Stimulated activated CD8-positive, alpha-beta memory T cell treated with anti-CD3 and anti-CD28 coated beads, Interleukin-12 subunit alpha, Interleukin-12 subunit beta, amount 100 ng/mL, for 1 hour (primary cell): ENCODE data around the gene POU6F2.
"Not testable (repeated sequence)": the region's sequence is repeated elsewhere in the genome, so short reads cannot be mapped to it uniquely, and the experiment has no call there.

Experiments used
- DNase-seq: peaks from one replicate; pipeline ENCODE4 v3.0.0-alpha.2; 2020; ENCODE audit warnings: low read depth

POU6F2 gene

DNA sequence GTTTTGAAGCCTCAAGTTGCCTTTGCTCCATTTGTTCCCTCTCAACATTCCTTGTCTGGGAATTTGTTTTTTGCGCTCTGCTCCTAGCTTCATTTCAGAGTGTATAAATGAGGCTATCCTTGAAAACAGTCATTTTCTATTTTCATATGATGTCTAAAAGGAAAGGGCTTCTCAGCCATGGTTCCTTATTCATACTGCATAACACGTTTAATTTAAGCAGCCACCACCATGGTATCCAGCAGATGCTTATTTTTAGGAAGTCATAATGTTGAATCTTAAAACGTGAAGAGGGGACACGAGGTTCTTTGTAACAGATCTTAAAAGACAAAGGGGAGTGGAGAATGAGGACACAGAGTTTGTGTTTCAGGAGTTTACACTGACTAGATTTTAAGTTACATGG, 14.5 kb downstream of the POU6F2 start:
- no peak for DNase-seq

DNA sequence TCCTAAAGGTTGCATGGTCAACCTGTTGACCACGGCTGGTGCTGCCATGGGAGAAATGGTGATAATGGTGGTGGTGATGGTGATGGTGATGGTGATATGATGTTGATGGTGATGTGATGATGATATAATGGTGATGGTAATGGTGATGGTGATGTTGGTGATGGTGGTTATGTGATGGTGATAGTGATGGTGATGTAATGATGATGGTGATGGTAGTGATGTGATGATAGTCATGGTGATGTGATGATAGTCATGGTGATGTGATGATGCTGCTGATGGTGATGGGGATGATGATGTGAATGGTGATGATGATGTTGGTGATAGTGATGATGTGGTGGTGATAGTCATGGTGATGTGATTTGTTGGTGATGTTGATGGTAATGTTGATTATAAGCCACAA, 23.9 kb downstream of the POU6F2 start:
- DNase-seq = no peak

DNA sequence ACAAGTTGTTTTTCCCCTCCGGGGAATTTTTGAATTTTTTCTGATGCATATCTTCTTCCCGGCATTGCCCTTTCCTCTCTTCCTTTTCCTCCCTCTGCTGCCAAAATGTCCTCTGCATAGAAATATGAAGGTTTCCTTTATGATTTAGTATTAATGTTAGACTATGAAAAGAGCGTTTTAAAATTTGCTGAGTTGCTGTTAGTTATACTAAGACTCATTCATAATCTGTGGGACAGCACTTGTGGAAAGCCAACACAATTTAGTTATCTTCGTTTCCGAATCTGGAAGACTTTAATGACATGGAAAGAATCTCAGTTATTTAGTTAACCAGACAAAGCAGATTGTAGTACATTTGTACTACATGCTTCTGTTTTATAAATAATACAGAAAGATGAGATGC, 25.0 kb downstream of the POU6F2 start:
- no peak for DNase-seq

DNA sequence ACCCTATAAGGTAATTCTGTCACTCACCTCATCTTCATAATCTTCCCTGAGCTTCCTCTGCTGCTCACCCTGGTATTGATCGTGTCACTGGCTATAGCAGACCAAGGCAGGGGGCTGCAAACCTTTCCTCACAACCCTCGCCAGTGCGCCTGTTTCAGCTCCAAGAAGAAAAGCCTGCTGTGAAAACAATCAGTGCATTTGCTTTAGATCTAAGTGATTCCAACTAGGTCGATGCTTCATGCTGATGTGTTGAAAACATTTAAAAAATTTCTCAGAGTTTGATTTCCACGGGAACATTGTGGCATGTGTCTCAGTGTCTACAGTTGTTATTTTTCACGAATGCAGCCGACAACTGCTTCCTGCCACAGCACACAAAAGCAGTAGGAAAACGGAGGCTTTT, 27.3 kb downstream of the POU6F2 start:
- DNase-seq = no peak

GRCh38 chr7:39005461-39005860, 27.8 kb downstream of the POU6F2 start:
- no peak for DNase-seq

DNA sequence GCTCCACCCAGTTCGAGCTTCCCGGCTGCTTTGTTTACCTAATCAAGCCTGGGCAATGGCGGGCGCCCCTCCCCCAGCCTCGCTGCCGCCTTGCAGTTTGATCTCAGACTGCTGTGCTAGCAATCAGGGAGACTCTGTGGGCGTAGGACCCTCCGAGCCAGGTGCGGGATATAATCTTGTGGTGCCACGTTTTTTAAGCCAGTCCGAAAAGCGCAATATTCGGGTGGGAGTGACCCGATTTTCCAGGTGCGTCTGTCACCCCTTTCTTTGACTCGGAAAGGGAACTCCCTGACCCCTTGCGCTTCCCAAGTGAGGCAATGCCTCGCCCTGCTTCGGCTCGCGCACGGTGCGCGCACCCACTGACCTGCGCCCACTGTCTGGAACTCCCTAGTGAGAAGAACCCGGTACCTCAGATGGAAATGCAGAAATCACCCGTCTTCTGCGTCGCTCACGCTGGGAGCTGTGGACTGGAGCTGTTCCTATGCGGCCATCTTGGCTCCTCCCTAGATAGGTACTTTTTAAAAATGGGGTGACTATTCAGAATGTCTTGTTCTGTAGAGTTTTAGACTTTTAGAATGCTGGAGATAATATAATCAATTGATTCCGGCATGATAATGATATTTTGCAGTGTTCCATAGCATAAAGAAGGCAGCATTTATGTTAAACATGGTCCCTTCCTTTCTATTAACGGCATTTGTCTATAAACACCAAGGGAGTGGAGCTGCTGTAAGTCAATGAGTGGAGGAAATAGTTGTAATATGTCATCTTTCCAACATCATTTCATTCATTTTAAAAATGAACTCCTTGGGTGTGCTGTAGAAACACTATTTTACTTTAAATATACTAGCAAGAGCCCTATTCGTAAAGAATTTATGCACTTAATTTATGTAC, 35.6 kb downstream of the POU6F2 start:
- not testable (repeated sequence) for DNase-seq

GRCh38 chr7:39016609-39017008, 38.9 kb downstream of the POU6F2 start:
- DNase-seq = no peak

GRCh38 chr7:39017369-39017915, 39.7 kb downstream of the POU6F2 start:
- DNase-seq = no peak

DNA sequence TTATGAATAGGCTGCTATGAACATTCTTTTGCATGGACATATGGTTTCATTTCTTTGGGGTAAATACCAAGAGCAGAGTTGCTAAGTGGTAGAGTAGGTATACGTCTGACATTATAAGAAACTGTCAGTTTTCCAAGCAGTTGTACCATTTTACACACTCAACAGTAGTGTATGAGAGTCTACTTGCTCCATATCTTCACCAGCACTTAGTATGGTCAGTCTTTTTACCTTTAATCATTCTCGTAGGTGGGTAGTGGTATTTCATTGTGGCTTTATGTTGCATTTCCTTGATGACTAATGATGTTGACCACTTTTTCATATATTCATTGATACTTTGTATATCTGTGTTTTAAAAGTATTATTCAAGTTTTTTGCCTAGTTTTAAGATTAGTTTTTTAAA, 45.1 kb downstream of the POU6F2 start:
- DNase-seq = no peak

DNA sequence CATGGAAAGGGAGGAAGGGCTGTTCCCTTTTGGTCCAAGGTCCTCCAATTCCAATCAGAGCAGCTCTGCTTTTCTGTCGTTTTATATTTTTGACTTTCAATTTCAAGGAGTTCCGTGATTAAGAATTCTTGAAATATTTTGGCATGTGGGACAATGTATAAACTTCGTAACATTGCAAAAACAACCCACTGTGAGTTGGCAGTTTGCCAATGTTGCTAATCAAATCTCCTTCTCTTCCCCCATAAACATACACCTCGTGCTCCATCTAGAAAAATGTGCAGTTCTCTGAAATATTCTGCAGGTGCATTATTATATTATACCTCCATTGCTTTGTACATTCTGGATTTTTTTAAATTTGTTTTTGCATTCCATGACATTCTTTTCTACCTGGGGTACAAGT, 49.8 kb downstream of the POU6F2 start:
- DNase-seq = no peak

- no peak for DNase-seq
These were observed 56.3 kb downstream of the POU6F2 start for GRCh38 chr7:39033885-39034624.

DNA sequence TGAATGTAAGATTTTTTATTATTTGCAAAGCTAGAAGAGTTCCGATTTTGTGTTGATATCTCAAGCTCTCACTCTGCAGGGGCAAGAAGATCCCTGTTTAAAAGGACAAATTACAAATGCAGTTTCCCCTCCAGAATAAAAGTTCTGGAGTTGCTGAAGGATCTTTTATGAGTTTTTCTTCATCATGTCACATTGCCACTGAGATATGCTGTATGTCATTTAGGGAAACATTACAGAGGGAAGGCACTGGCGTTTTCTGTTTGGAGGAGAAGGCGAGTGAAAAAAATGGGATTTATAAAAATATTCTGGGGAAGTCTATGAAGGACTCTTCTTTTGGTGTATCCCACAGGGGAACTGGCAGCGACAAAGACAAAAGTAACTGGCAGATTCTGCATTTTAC, 57.4 kb downstream of the POU6F2 start:
- DNase-seq = no peak

GRCh38 chr7:39035903-39036302, 58.2 kb downstream of the POU6F2 start:
- no peak for DNase-seq

GRCh38 chr7:39042670-39043069, 65.0 kb downstream of the POU6F2 start:
- DNase-seq = no peak

DNA sequence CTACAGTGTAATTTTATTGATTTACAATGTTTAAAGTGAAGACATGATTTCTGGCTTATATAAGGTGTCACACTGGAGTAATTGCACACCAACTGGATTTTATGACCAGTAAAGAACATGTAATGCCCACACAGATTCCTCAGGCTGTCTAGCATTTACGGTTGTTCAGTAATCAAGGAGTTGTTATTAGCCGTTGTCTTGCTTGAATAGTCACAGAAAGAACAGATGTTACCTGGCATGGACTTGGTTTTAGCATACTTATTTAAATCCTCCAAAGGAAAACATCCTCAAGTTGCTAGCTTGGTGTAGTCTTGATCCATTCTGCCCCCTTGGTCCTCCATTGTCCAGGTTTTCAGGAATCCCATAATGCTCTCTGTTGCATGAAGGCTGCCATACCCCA, 65.8 kb downstream of the POU6F2 start:
- no peak for DNase-seq

GRCh38 chr7:39044489-39044888, 66.8 kb downstream of the POU6F2 start:
- DNase-seq = no peak

- no peak for DNase-seq
These were observed 67.5 kb downstream of the POU6F2 start for GRCh38 chr7:39045231-39045630.

- DNase-seq = no peak
These were observed 73.6 kb downstream of the POU6F2 start for GRCh38 chr7:39051279-39051678.

GRCh38 chr7:39051707-39052106, 74.0 kb downstream of the POU6F2 start:
- no peak for DNase-seq

DNA sequence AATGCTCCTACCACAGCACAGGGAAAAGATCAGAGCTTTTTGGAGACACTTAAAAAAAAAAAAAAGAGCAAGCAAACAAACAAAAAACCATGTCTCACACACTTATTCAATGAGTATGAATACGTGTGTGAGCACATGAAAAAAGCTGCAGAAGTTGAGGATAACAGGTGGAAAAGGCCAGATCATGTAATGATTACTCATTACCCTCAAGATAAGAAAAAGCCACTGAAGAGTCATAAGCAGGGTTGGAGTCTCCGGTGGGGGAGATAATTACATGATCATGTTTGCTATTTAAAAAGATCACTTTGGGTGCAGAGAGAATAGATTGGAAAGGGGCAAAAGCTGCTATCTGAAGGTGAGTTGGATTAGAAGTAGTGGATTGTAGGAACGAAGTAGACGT, 77.0 kb downstream of the POU6F2 start:
- DNase-seq = no peak

DNA sequence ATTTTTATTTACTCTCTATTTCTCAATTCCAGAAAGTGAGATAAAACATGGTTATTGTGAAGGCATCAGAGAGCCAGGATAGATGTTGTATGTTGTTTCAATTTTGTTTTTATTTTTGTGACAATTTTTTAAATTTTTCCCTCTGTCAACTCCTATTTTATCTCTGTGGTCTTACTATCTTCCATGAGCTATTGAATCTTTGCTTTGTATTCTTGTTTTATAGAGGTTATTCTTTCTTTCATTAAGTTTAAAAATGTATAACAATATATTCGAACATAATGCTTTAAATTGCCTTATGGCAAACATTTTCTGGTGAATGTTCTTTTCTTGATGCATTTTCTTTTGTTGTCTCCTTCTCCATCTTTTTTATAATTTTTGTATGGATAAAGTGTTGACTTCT, 78.4 kb downstream of the POU6F2 start:
- no peak for DNase-seq

DNA sequence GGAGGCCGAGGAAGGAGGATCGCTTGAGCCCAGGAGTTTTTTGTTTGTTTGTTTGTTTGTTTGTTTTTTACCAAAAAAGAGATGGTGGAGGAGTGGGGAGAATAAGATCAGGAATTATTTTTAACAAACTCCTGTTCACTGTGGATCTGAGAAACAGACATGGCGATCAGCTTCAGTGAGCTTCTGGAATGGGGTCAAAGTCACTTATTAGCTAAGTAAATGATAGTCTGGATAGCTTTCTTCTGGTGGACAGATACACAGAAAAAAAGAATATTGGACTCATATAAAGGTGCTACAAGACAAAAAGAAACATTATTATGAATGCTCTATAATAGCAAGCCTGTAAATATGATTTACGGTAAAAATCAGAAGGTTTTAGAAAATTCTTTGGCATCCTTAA, 85.1 kb downstream of the POU6F2 start:
- DNase-seq = no peak

GRCh38 chr7:39069031-39069430, 91.3 kb downstream of the POU6F2 start:
- DNase-seq = no peak
